K562 (cell line): ENCODE results near the gene DENND2A. TPM values are rescaled to one million over a fixed set of nuclear protein-coding genes. Genes with fewer than 3 reads are reported as not detected.
A peak's percentile ranks its signal among the peaks of the same experiment; 100 is the strongest.

Experiments
- ATAC-seq: fragments of 200-7000 bp; cut with Tn5 transposase; 3 replicates; pipeline ENCODE4 v1.9.1; 2020; ENCODE audit warnings: moderate library complexity
- BruUV-seq: library from RNA; stranded (reverse); fragments of 400-500 nt; replicated peaks from 2 replicates; lab custom pipeline; 2021; lab: Mats Ljungman, UMichigan
- CTCF ChIA-PET: fragments of 300-600 bp; formaldehyde crosslinking; extraction: SDS; loops from one replicate; lab custom pipeline; 2021; ENCODE audit warnings: low intra/inter-chr PET ratio; lab: Yijun Ruan, JAX
- POLR2A ChIA-PET: fragments of 300-600, 350-650 bp; sonication (Branson Sonifier 250); formaldehyde crosslinking; extraction: SDS; loops from one replicate; lab custom pipeline; 2021; ENCODE audit warnings: antibody characterized with exemption, inconsistent platforms; lab: Yijun Ruan, JAX
- DNase-seq, 4 experiments: peaks; one replicate each; pipeline versions ENCODE4 v3.0.0 to v3.0.0-alpha.2; 2011 to 2018; ENCODE audit warnings: low spot score in 3 of 4, mixed read lengths in 3 of 4; ENCODE audit errors: extremely low read depth in 1 of 4
- FAIRE-seq: peaks from 2 replicates; lab custom pipeline; 2011; peaks lifted over from hg19 to GRCh38; lab: Jason Lieb, UNC
- H2AFZ ChIP-seq: 2 replicates; pipeline ENCODE4 v1.6.0; 2011; ENCODE audit warnings: low read depth, low read length, control low read depth, inconsistent platforms
- H3K27ac ChIP-seq: fragments of 200-600 bp; 3 replicates; pipeline ENCODE4 v1.8.0; 2011; ENCODE audit warnings: low read depth, mild to moderate bottlenecking, control low read depth, inconsistent platforms, low read length, moderate library complexity, mixed read lengths; ENCODE audit errors: extremely low read depth
- H3K27me3 ChIP-seq, 2 experiments: fragments of 300-600 bp in 1 of 2; 2 replicates in 1 of 2; 3 replicates in 1 of 2; pipeline versions ENCODE4 v1.6.0 to v1.8.0; 2011; ENCODE audit warnings: inconsistent platforms in 2 of 2, low read length in 2 of 2, mild to moderate bottlenecking in 1 of 2, mixed read lengths in 1 of 2, moderate library complexity in 1 of 2; ENCODE audit not compliant: control insufficient read depth in 2 of 2, insufficient read depth in 2 of 2
- H3K36me3 ChIP-seq: fragments of 300-600 bp; 3 replicates; pipeline ENCODE4 v1.8.0; 2011; ENCODE audit warnings: mild to moderate bottlenecking, low read length, inconsistent platforms; ENCODE audit not compliant: control insufficient read depth, insufficient read depth
- H3K4me1 ChIP-seq, 2 experiments: fragments of 200-600 bp in 1 of 2; replicated peaks in 1 of 2; 2 replicates in 1 of 2; 3 replicates in 1 of 2; pipeline versions ENCODE4 v1.5.1 to v1.8.0; 2011; ENCODE audit warnings: inconsistent platforms in 2 of 2, low read length in 2 of 2, mild to moderate bottlenecking in 1 of 2, mixed read lengths in 1 of 2, moderate library complexity in 1 of 2; ENCODE audit not compliant: control insufficient read depth in 2 of 2, insufficient read depth in 2 of 2
- H3K4me2 ChIP-seq: 2 replicates; pipeline ENCODE4 v1.6.1; 2011; ENCODE audit warnings: low read length, control low read depth, inconsistent platforms, mixed read lengths; ENCODE audit not compliant: insufficient read depth
- H3K4me3 ChIP-seq: fragments of 200-600 bp; sonication (generic), shearing (Covaris generic); 2 replicates; pipeline ENCODE4 v1.5.1; 2016; ENCODE audit warnings: control low read depth, inconsistent platforms
- H3K79me2 ChIP-seq: fragments of 200-600 bp; 3 replicates; pipeline ENCODE4 v1.8.0; 2011; ENCODE audit warnings: low read length, inconsistent platforms; ENCODE audit not compliant: control insufficient read depth, insufficient read depth
- H3K9ac ChIP-seq, 2 experiments: 2 replicates each; pipeline versions ENCODE4 v1.6.0 to v1.6.1; 2011; ENCODE audit warnings: low read depth in 2 of 2, low read length in 2 of 2, control low read depth in 1 of 2, inconsistent platforms in 1 of 2, mild to moderate bottlenecking in 1 of 2, mixed read lengths in 1 of 2; ENCODE audit not compliant: insufficient read depth in 1 of 2
- H3K9me1 ChIP-seq: one replicate; pipeline ENCODE4 v1.6.0; 2011; ENCODE audit warnings: inconsistent platforms, mild to moderate bottlenecking, low read length, moderate library complexity; ENCODE audit not compliant: control insufficient read depth, insufficient read depth
- H3K9me3 ChIP-seq: replicated peaks from 2 replicates; pipeline ENCODE4 v1.5.1; 2011; ENCODE audit warnings: low read depth, low read length, inconsistent platforms; ENCODE audit not compliant: control insufficient read depth, insufficient read depth
- H4K20me1 ChIP-seq: replicated peaks from 2 replicates; pipeline ENCODE4 v1.6.1; 2011; ENCODE audit warnings: low read length, inconsistent platforms, mixed read lengths; ENCODE audit not compliant: control insufficient read depth, insufficient read depth
- HNRNPL ChIP-seq: fragments of 200-400 bp; formaldehyde crosslinking; IDR thresholded peaks from 2 replicates; pipeline ENCODE4 v1.6.1; 2017; ENCODE audit warnings: low read depth, mild to moderate bottlenecking, low read length
- ID3 ChIP-seq, 2 experiments: fragments of 250-450 bp in 1 of 2; fragments of 450-650 bp in 1 of 2; sonication (Bioruptor Pico) in 1 of 2; IDR thresholded peaks; 2 replicates each; pipeline versions ENCODE4 v1.6.1 to v1.8.0; 2016 to 2021; ENCODE audit warnings: mild to moderate bottlenecking in 2 of 2, moderate library complexity in 2 of 2, missing compliant biosample characterization in 1 of 2, missing genetic modification characterization in 1 of 2
- MYNN ChIP-seq, 2 experiments: sonication (generic); formaldehyde crosslinking in 1 of 2; IDR thresholded peaks; 2 replicates each; pipeline versions ENCODE4 v1.5.0 to v1.6.1; 2016 to 2020; ENCODE audit warnings: antibody characterized with exemption in 1 of 2, missing genetic modification reagents in 1 of 2
- POU5F1 ChIP-seq: fragments of 150-350 bp; IDR thresholded peaks from 2 replicates; pipeline ENCODE4 v1.6.1; 2014; ENCODE audit warnings: borderline replicate concordance, low read length, low read depth, mild to moderate bottlenecking; ENCODE audit not compliant: partially characterized antibody
- TCF3 ChIP-seq: sonication (generic); formaldehyde crosslinking; IDR thresholded peaks from 2 replicates; pipeline ENCODE4 v1.4.0; 2020; ENCODE audit warnings: mild to moderate bottlenecking, missing genetic modification reagents
- TEAD4 ChIP-seq, 2 experiments: sonication (generic) in 1 of 2; formaldehyde crosslinking in 1 of 2; IDR thresholded peaks; 2 replicates each; pipeline versions ENCODE4 v1.6.1 to v1.8.0; 2012 to 2022; ENCODE audit warnings: borderline replicate concordance in 1 of 2, inconsistent platforms in 1 of 2, low read length in 1 of 2, mild to moderate bottlenecking in 1 of 2, missing genetic modification reagents in 1 of 2
- ZNF311 ChIP-seq: fragments of 250-450 bp; sonication (Bioruptor Pico); IDR thresholded peaks from 2 replicates; pipeline ENCODE4 v1.4.0; 2020; ENCODE audit warnings: mild to moderate bottlenecking, moderate library complexity
- ZNF41 ChIP-seq: fragments of 250-450 bp; sonication (Bioruptor Pico); conservative IDR thresholded peaks from 2 replicates; pipeline ENCODE4 v1.4.0; 2020; ENCODE audit warnings: mild to moderate bottlenecking
- WGBS: fragments of 100-300 bp; shearing (Covaris generic); methylation state at CpG from one replicate; pipeline ENCODE4 v1.1.6; 2016; ENCODE audit warnings: low coverage, mixed read lengths; ENCODE audit not compliant: insufficient coverage; ENCODE audit errors: missing lambda C conversion rate; 5-methylcytosine and 5-hydroxymethylcytosine counted together
- in situ Hi-C: fragments of 300-500 bp; cut with MboI; formaldehyde crosslinking; loops from 4 replicates; pipeline ENCODE4 v1.15.0; 2018; ENCODE audit warnings: inconsistent platforms, mixed read lengths
- intact Hi-C: fragments of 100-400 bp; cut with micrococcal nuclease; formaldehyde crosslinking; loops from 2 replicates; pipeline ENCODE4 v1.14.2; 2022
- polyA plus RNA-seq, 8 experiments: library from polyadenylated mRNA; depleted of rRNA in 4 of 8; stranded (reverse) in 5 of 8; unstranded in 3 of 8; fragments of >200 nt; fragmentation: Nextera tagmentation in 2 of 8; fragmentation: Illumina TruSeq in 1 of 8; extraction: Ambion mirVana in 2 of 8; extraction: Trizol in 1 of 8; gene quantifications; 2 replicates each; pipeline versions ENCODE4 v1.2.1 to v1.2.3, GENCODE V29; 2011 to 2014; ENCODE audit warnings: inconsistent platforms in 1 of 8, missing spikeins in 1 of 8
- total RNA-seq, 7 experiments: library from RNA; depleted of rRNA in 6 of 7; stranded (reverse); fragments of >200 nt in 6 of 7; fragmentation: Illumina TruSeq in 2 of 7; extraction: Trizol in 2 of 7; gene quantifications; 2 replicates each; pipeline versions ENCODE4 v1.2.1 to v1.2.3, GENCODE V29; 2011 to 2021; ENCODE audit warnings: low replicate concordance in 1 of 7
- TF ChIP-seq, protein P1 (sequence below), 2 experiments: fragments of 450-650 bp; formaldehyde crosslinking in 1 of 2; IDR thresholded peaks; 2 replicates each; pipeline versions ENCODE4 v1.4.0 to v1.6.1; 2014 to 2020; ENCODE audit warnings: mild to moderate bottlenecking in 2 of 2, borderline replicate concordance in 1 of 2, low read depth in 1 of 2

The DENND2A gene
- total and polyA plus RNA-seq, 9 of the 15 experiments (the other 6 are each of a cell fraction or from before 2014, with no cell fraction given), result not detected

DNA sequence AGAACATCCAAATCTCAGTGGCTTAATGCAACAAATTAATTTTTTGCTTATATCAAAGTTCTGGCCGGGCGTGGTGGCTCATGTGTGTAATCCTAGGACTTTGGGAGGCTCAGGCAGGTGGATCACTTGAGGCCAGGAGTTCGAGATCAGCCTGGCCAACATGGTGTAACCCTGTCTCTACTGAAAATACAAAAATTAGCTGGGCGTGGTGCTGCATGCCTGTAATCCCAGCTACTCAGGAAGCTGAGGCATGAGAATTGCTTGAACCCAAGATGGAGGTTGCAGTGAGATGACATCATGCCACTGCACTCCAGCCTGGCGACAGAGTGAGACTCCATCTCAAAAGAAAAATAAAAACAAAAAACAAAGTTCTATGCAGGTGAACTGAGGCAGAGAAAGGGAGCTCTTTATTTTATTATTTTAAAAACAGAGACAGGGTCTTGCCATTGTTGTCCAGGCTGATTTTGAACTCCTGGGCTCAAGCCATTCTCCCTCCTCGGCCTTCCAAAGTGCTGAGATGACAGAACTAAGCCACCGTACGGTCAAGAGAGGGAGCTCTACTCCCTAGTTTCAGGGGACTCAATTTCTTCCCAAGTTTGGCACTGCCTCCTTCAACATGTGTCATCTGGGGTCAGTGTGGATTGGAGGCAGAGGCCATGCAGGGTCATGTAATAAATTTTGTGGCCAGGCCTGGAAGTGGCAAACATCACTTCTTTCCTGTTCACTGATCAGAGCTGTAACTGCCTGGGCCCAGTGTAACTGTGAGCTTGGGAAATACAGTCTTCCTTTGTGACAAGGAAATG lies 34.5 kb upstream of the DENND2A start:
- no peak overlapping the region; a peak in 1 of 4 replicates for H3K9ac ChIP-seq
- H3K27ac ChIP-seq, result no peak overlapping the region
- ChIA-PET POLR2A (interaction anchor here (0.7 to 1.7 kb wide), 11 partner anchors 9 to 542 kb away, joined by 3 to 5 read pairs (median 4); partner anchors contain the start of genes BRAF and NDUFB2), CTCF (no interaction called here)
- no peaks in the 10 kb centered on the region for H4K20me1 ChIP-seq
- intact Hi-C loops (loop anchor here (1.0 to 10.0 kb wide), 5 partner anchors 136 to 860 kb away; no protein-coding TSS in a partner anchor), in situ Hi-C loops (no loop called here)
- H3K4me2 ChIP-seq, result no peak overlapping the region; the same call in 1 of the 2 replicates
- H3K79me2 ChIP-seq, result no peaks in the 10 kb centered on the region
- H3K4me3 ChIP-seq, result no peak overlapping the region
- no peaks in the 10 kb centered on the region for H3K9me3 ChIP-seq
- peaks cover 3% of the 10 kb centered on the region; the same call in 1 of the 3 replicates for H3K36me3 ChIP-seq
- H3K9me1 ChIP-seq, result no peaks in the 10 kb centered on the region
- H2AFZ ChIP-seq, result no peak overlapping the region
- no TSS peak for BruUV-seq
- peak; percentile 69 to 80 (median 74) for DNase-seq
- WGBS, result 45% methylated on average over 8 of the region's 8 CpGs
- peak; percentile 89 for FAIRE-seq
- H3K27me3 ChIP-seq, result no peaks in the 10 kb centered on the region
- peaks cover 24 to 37% of the 10 kb centered on the region in 2 experiments; a peak in 4 of 5 replicates for H3K4me1 ChIP-seq
- ATAC-seq, result peak; percentile 80
- TF ChIP-seq ID3 (CRISPR knock-in tag; IDR thresholded peaks at IDR 0.05) (no peak), ID3 (tag; IDR thresholded peaks at IDR 0.05) (no peak), ZNF41 (CRISPR knock-in tag) (no peak), TEAD4 (IDR thresholded peaks at IDR 0.05; ENCODE audit: low read length) (no peak), TEAD4 (CRISPR knock-in tag; IDR thresholded peaks at IDR 0.05; ENCODE audit: borderline replicate concordance) (no peak), HNRNPL (no peak), POU5F1 (no peak), TCF3 (CRISPR knock-in tag) (no peak), MYNN (IDR thresholded peaks at IDR 0.05) (0 out of 2 replicates have a peak, but pooled peaks have one; percentile 38), MYNN (CRISPR knock-in tag; IDR thresholded peaks at IDR 0.05) (no peak), ZNF311 (CRISPR knock-in tag) (no peak)
- TF ChIP-seq, protein P1, sequence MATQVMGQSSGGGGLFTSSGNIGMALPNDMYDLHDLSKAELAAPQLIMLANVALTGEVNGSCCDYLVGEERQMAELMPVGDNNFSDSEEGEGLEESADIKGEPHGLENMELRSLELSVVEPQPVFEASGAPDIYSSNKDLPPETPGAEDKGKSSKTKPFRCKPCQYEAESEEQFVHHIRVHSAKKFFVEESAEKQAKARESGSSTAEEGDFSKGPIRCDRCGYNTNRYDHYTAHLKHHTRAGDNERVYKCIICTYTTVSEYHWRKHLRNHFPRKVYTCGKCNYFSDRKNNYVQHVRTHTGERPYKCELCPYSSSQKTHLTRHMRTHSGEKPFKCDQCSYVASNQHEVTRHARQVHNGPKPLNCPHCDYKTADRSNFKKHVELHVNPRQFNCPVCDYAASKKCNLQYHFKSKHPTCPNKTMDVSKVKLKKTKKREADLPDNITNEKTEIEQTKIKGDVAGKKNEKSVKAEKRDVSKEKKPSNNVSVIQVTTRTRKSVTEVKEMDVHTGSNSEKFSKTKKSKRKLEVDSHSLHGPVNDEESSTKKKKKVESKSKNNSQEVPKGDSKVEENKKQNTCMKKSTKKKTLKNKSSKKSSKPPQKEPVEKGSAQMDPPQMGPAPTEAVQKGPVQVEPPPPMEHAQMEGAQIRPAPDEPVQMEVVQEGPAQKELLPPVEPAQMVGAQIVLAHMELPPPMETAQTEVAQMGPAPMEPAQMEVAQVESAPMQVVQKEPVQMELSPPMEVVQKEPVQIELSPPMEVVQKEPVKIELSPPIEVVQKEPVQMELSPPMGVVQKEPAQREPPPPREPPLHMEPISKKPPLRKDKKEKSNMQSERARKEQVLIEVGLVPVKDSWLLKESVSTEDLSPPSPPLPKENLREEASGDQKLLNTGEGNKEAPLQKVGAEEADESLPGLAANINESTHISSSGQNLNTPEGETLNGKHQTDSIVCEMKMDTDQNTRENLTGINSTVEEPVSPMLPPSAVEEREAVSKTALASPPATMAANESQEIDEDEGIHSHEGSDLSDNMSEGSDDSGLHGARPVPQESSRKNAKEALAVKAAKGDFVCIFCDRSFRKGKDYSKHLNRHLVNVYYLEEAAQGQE (IDR thresholded peaks at IDR 0.05; ENCODE audit: borderline replicate concordance), result peak; percentile 68; the same call in 1 of the 2 replicates
- TF ChIP-seq, protein P1 (CRISPR knock-in tag; IDR thresholded peaks at IDR 0.05; ENCODE audit: low read depth), result no peak
